HCT116 (cell line): ENCODE data around the gene DUOXA2. TPM values are rescaled to one million over a fixed set of nuclear protein-coding genes. Genes with fewer than 3 reads are reported as not detected.

Source experiments
- ATAC-seq: fragments of 200-7000 bp; cut with Tn5 transposase; 2 replicates; pipeline ENCODE4 v1.9.1; 2020; ENCODE audit warnings: mild to moderate bottlenecking, moderate library complexity
- BruUV-seq: library from RNA; stranded (reverse); fragments of 400-500 nt; replicated peaks from 2 replicates; lab custom pipeline; 2021; lab: Mats Ljungman, UMichigan
- CTCF ChIA-PET: fragments of 300-600 bp; sonication (Branson Sonifier 250); formaldehyde crosslinking; loops from one replicate; lab custom pipeline; 2021; ENCODE audit warnings: antibody characterized with exemption; lab: Charles Lee
- POLR2A ChIA-PET: fragments of 300-600, 350-600 bp; sonication (Branson Sonifier 250); formaldehyde crosslinking; loops from one replicate; lab custom pipeline; 2021; ENCODE audit warnings: antibody characterized with exemption; lab: Charles Lee
- RAD21 ChIA-PET, 2 experiments: fragments of 300-600 bp; sonication (Branson Sonifier 250); formaldehyde crosslinking; loops; one replicate each; lab custom pipeline; 2023; ENCODE audit warnings: low total read pairs in 2 of 2; ENCODE audit not compliant: uncharacterized antibody in 2 of 2, unreplicated experiment in 2 of 2, low non-redundant PET in 1 of 2; lab: Charles Lee
- DNase-seq: peaks from one replicate; pipeline ENCODE4 v3.0.0-alpha.2; 2010; ENCODE audit warnings: low read depth, low spot score
- H2AFZ ChIP-seq: fragments of 200-600 bp; shearing (Covaris generic), sonication (generic); 2 replicates; pipeline ENCODE4 v1.6.1; 2017; ENCODE audit warnings: low read depth, mixed run types, mixed read lengths, antibody characterized with exemption, low read length; ENCODE audit not compliant: poor library complexity, severe bottlenecking
- H3K27ac ChIP-seq: 2 replicates; pipeline ENCODE4 v1.5.1; 2012; ENCODE audit warnings: low read depth, low read length
- H3K27me3 ChIP-seq: fragments of 200-600 bp; sonication (generic); 2 replicates; pipeline ENCODE4 v1.6.1; 2016; ENCODE audit warnings: mixed run types, low read length, mixed read lengths; ENCODE audit not compliant: insufficient read depth
- H3K36me3 ChIP-seq, 2 experiments: fragments of 200-500 bp in 1 of 2; fragments of 200-600 bp in 1 of 2; sonication (Bioruptor generic) in 1 of 2; sonication (generic) in 1 of 2; 2 replicates each; pipeline versions ENCODE4 v1.5.1 to v1.6.1; 2014 to 2016; ENCODE audit warnings: low read length in 2 of 2, inconsistent platforms in 1 of 2, mixed read lengths in 1 of 2, mixed run types in 1 of 2; ENCODE audit not compliant: insufficient read depth in 2 of 2, control insufficient read depth in 1 of 2
- H3K4me1 ChIP-seq, 2 experiments: fragments of 200-600 bp in 1 of 2; sonication (generic) in 1 of 2; 2 replicates each; pipeline versions ENCODE4 v1.5.1 to v1.6.1; 2012 to 2017; ENCODE audit warnings: low read length in 2 of 2, inconsistent platforms in 1 of 2, mild to moderate bottlenecking in 1 of 2, mixed read lengths in 1 of 2, mixed run types in 1 of 2, moderate library complexity in 1 of 2; ENCODE audit not compliant: insufficient read depth in 2 of 2, control insufficient read depth in 1 of 2
- H3K4me2 ChIP-seq: fragments of 200-600 bp; sonication (generic); 2 replicates; pipeline ENCODE4 v1.6.1; 2017; ENCODE audit warnings: mixed run types, low read length, mixed read lengths
- H3K4me3 ChIP-seq, 2 experiments: fragments of 200-600 bp in 1 of 2; sonication (generic) in 1 of 2; replicated peaks in 1 of 2; 2 replicates each; pipeline ENCODE4 v1.5.1; 2011 to 2016; ENCODE audit warnings: low read length in 2 of 2, control low read depth in 1 of 2, low read depth in 1 of 2, mild to moderate bottlenecking in 1 of 2, mixed read lengths in 1 of 2, mixed run types in 1 of 2
- H3K79me2 ChIP-seq: fragments of 200-600 bp; sonication (generic); 2 replicates; pipeline ENCODE4 v1.6.1; 2017; ENCODE audit warnings: mild to moderate bottlenecking, mixed run types, low read length, moderate library complexity, mixed read lengths; ENCODE audit not compliant: insufficient read depth
- H3K9ac ChIP-seq: fragments of 200-600 bp; sonication (generic); 2 replicates; pipeline ENCODE4 v1.6.1; 2016; ENCODE audit warnings: low read length, mixed read lengths
- H3K9me2 ChIP-seq: fragments of 200-600 bp; sonication (generic), shearing (Covaris generic); 2 replicates; pipeline ENCODE4 v1.6.1; 2017; ENCODE audit warnings: mixed run types, mild to moderate bottlenecking, moderate library complexity; ENCODE audit not compliant: insufficient read depth
- H3K9me3 ChIP-seq, 2 experiments: fragments of 200-500 bp in 1 of 2; fragments of 200-600 bp in 1 of 2; sonication (Bioruptor generic) in 1 of 2; sonication (generic) in 1 of 2; 2 replicates each; pipeline ENCODE4 v1.6.1; 2014 to 2017; ENCODE audit warnings: low read length in 2 of 2, mixed read lengths in 2 of 2, inconsistent platforms in 1 of 2, low read depth in 1 of 2, mild to moderate bottlenecking in 1 of 2, mixed run types in 1 of 2, moderate library complexity in 1 of 2; ENCODE audit not compliant: control insufficient read depth in 1 of 2, insufficient read depth in 1 of 2
- H4K20me1 ChIP-seq: fragments of 200-600 bp; sonication (generic), shearing (Covaris generic); 2 replicates; pipeline ENCODE4 v1.6.1; 2017; ENCODE audit warnings: mixed run types, mild to moderate bottlenecking, moderate library complexity; ENCODE audit not compliant: insufficient read depth
- CTCF ChIP-seq, 3 experiments: fragments of 200-600 bp in 1 of 3; sonication (generic) in 1 of 3; IDR thresholded peaks in 2 of 3; conservative IDR thresholded peaks in 1 of 3; 2 replicates each; pipeline ENCODE4 v1.5.1; 2012 to 2017; ENCODE audit warnings: low read depth in 2 of 3, low read length in 2 of 3, antibody characterized with exemption in 1 of 3, borderline replicate concordance in 1 of 3, control low read depth in 1 of 3, mild to moderate bottlenecking in 1 of 3, mixed read lengths in 1 of 3, mixed run types in 1 of 3, moderate library complexity in 1 of 3; ENCODE audit not compliant: insufficient read depth in 1 of 3
- EZH2phosphoT487 ChIP-seq: fragments of 200-600 bp; IDR thresholded peaks from 2 replicates; pipeline ENCODE4 v1.6.1; 2018; ENCODE audit warnings: antibody characterized with exemption, borderline replicate concordance
- MAX ChIP-seq: IDR thresholded peaks from 2 replicates; pipeline ENCODE4 v1.6.1; 2012
- RAD21 ChIP-seq: IDR thresholded peaks from 2 replicates; pipeline ENCODE4 v1.6.1; 2012; ENCODE audit warnings: low read depth, mild to moderate bottlenecking
- intact Hi-C: fragments of 100-400 bp; cut with micrococcal nuclease; formaldehyde crosslinking; loops from 2 replicates; pipeline ENCODE4 v1.10.0; 2022
- total RNA-seq: library from RNA; stranded (reverse); gene quantifications from one replicate; pipeline ENCODE4 v1.2.1, GENCODE V29; 2021; ENCODE audit not compliant: unreplicated experiment

Gene DUOXA2
- total RNA-seq, 1 experiment from 2014 or later, result not detected

- Histone ChIP-seq H3K27me3 (no peaks in the 10 kb centered on the region), H3K9me2 (no peaks in the 10 kb centered on the region), H3K27ac (no peak overlapping the region), H3K9me3 (no peaks in the 10 kb centered on the region), H2AFZ (no peak overlapping the region), H3K4me1 (peaks cover 9 to 22% of the 10 kb centered on the region in 2 experiments), H3K4me2 (no peak overlapping the region), H3K36me3 (no peaks in the 10 kb centered on the region), H4K20me1 (no peaks in the 10 kb centered on the region), H3K9ac (no peak overlapping the region)
- intact Hi-C loops, result loop anchor here (10.0 kb wide), 1 partner anchor 162 kb away; no protein-coding TSS in a partner anchor
- POLR2A ChIA-PET, result no interaction called here
- RAD21 ChIA-PET, result interaction anchor here (0.6 to 1.7 kb wide), 5 partner anchors 8 to 273 kb away, joined by 3 to 8 read pairs (median 3); no protein-coding TSS in a partner anchor
- BruUV-seq, result no TSS peak
- DNase-seq, result peak; percentile 36
- TF ChIP-seq EZH2phosphoT487, result no peak
- TF ChIP-seq RAD21, result peak; percentile 68
- TF ChIP-seq CTCF (IDR thresholded peaks at IDR 0.05 in 2 of 3, conservative IDR thresholded peaks at IDR 0.05 in 1 of 3; ENCODE audit: borderline replicate concordance in 1 of 3, insufficient read depth in 1 of 3, low read depth in 2 of 3, low read length in 2 of 3), result peak; percentile 71 to 92 (median 78)
- TF ChIP-seq MAX, result no peak
- TF ChIP-seq, all 23 proteins: peak for 2
- Histone ChIP-seq H3K4me3 (no peak overlapping the region), H3K79me2 (no peaks in the 10 kb centered on the region)
- CTCF ChIA-PET, result interaction anchor here (0.6 to 2.3 kb wide), 21 partner anchors 9 to 487 kb away, joined by 3 to 60 read pairs (median 3); partner anchors contain the start of gene SORD
- peak; percentile 57 for ATAC-seq
These were observed 12.5 kb downstream of the DUOXA2 start for GRCh38 chr15:45126535-45127158.
